ENCODE data around the gene ZNF397.

The ZNF397 gene

DNA sequence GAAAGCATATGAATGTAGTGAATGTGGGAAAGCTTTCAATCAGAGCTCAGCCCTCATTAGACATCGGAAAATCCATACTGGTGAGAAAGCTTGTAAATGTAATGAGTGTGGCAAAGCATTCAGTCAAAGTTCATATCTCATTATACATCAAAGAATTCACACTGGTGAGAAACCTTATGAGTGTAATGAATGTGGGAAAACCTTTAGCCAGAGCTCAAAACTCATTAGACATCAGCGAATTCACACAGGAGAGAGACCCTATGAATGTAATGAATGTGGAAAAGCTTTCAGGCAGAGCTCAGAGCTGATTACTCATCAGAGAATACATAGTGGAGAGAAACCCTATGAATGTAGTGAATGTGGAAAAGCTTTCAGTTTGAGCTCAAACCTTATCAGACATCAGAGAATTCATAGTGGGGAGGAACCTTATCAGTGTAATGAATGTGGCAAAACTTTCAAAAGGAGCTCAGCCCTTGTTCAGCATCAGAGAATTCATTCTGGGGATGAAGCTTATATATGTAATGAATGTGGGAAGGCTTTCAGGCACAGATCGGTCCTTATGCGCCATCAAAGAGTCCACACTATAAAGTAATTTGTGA, 5.0 kb downstream of the ZNF397 start:
- in situ Hi-C loops (cut with MboI; ENCODE audit: low sequenced_read_pairs), result no loop called here

DNA sequence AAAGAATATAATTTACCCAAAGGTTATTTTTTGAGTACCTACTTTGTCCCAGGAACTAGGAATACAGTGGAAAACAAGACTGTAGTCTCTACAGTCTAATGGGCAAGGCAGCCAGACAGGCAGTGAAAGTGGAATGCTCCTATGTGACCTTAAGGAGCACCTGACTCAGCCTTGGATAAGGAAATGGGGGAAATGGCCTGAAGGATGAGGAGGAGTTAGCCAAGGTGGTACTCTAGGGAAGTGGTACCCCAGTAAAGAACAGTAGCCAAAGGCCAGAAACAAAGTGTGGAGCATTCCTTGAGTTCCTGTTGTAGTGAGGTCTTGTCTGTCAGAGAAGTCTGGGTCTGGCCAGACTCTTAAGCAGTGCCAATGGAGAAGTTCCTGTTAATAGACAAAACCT, 6.0 kb downstream of the ZNF397 start:
- in situ Hi-C loops (cut with MboI; ENCODE audit: low sequenced_read_pairs), result no loop called here

GRCh38 chr18:35247412-35248249, 6.8 kb downstream of the ZNF397 start:
- in situ Hi-C loops (cut with MboI; ENCODE audit: low sequenced_read_pairs), result no loop called here

DNA sequence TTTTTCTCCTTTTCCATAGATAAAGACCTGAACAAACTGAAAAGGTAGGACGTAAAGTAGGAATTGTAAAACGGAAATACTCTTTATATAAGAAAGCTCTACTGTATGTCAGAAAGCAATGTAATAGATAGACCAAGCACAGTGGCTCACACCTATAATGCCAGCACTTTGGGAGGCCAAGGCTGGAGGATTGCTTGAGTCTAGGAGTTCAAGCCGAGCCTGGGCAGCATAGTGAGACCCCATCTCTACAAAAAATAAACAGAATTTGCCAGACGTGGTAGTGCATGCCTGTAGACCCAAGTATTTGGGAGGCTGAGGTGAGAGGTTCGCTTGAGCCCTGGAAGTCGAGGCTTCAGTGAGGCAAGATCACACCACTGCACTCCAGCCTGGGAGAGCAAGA, 7.6 kb downstream of the ZNF397 start:
- in situ Hi-C loops (cut with MboI; ENCODE audit: low sequenced_read_pairs), result no loop called here

- in situ Hi-C loops (cut with MboI; ENCODE audit: low sequenced_read_pairs), result no loop called here
Observed at GRCh38 chr18:35252466-35252865, 11.6 kb downstream of the ZNF397 start.

DNA sequence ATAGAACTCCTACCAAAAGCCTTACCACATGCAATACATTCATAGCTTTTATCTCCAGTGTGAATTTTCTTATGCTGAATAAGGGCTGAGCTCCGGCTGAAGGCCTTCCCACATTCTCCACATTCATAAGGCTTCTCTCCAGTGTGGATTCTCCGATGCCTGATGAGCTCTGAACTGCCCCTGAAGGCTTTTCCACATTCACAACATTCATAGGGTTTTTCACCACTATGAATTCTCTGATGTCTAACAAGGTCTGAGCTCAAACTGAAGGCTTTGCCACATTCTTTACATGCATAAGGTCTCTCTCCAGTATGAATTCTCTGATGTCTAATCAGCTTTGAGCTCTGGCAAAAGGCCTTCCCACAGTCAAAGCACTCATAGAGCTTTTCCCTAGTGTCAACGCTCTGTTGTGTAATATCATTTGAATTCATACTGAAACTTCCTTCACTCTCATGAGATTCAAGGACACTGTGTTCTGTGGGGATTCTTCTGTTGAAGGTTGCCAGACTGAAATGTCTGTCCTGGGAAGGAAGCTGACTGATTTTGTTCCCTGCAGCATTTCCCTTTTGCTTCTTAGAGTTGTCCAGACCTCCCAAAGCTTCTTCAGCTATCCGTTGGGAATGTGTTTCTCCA, 12.9 kb downstream of the ZNF397 start:
- in situ Hi-C loops (cut with MboI; ENCODE audit: low sequenced_read_pairs), result no loop called here

GRCh38 chr18:35256947-35257346, 16.1 kb downstream of the ZNF397 start:
- in situ Hi-C loops (cut with MboI; ENCODE audit: low sequenced_read_pairs), result no loop called here

DNA sequence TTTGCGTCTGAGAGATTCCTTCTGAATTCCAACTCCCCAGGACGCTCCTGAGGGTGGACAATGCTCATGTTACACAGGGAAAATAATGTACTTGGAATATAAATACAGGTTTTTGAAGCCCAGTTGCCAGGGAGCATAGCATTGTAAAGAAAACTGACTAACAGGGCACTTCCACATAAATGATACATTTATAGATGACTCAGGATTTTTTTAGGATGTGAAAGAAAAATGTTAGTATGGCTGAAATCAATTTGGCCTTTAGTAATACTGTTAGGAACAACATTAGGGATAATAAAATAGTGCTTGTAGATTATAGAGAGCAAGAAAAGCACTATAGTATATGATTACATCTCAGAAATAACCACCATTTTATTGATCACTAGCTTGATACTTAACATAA, 23.6 kb downstream of the ZNF397 start:
- in situ Hi-C loops (cut with MboI; ENCODE audit: low sequenced_read_pairs), result no loop called here

- in situ Hi-C loops (cut with MboI; ENCODE audit: low sequenced_read_pairs), result no loop called here
Observed at GRCh38 chr18:35267161-35267651, 26.4 kb downstream of the ZNF397 start.

DNA sequence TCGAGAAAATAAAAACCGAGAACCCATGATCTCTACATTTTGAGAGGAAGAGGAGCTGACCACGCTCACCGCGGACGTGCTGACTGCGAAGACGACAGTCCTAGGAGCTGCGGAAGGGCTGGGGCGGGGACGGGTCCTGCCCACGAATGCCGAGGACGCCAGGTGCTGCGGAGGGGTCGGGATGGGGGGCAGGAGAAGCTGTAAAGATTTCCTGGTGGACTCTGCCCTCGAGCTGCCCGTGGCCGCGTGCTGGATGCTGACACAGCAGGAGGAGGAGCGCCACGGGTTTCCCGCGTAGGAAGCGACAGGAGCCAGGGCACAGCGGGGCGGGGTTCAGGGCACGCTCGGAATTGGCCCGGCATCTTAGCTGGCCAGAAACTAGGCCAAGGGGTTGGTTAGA, 27.0 kb downstream of the ZNF397 start:
- in situ Hi-C loops (cut with MboI; ENCODE audit: low sequenced_read_pairs), result no loop called here

DNA sequence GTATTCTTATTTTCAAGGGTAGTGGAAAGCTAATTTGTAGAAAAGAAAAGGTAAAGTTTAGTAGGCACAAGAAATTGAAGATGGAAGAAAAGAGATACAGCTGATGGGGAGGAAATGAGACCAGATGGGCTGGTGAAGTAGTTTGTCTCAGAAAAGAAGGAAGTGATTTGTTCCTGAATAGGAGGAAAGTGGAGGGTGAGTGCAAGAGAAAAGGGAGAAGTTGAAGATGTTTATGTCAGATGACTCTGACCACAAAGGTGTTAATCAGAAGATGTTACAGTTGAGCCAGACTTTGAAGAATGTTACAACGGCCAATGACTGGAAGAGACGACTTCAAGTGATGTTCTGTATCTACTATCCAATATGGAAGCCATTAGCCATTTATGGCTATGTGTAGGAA, 28.0 kb downstream of the ZNF397 start:
- in situ Hi-C loops (cut with MboI; ENCODE audit: low sequenced_read_pairs), result no loop called here

GRCh38 chr18:35271656-35272055, 30.8 kb downstream of the ZNF397 start:
- in situ Hi-C loops (cut with MboI; ENCODE audit: low sequenced_read_pairs), result no loop called here

DNA sequence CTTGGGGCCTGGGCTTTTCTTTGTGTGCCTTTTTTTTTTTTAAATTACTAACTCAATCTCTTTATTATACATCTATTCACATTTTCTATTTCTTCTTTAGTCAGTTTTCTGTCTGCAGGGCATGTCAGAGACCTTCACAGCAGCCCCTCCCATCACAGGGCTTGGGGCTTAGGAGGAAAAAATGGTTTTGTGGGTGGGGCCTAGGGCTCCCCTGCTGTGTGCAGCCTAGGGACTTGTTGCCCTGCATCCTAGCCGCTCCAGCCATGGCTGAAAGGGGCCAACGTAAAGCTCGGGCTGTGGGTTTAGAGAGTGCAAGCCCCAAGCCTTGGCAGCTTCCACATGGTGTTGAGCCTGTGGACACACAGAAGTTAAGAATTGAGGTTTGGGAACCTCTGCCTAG, 35.4 kb downstream of the ZNF397 start:
- in situ Hi-C loops (cut with MboI; ENCODE audit: low sequenced_read_pairs), result no loop called here

DNA sequence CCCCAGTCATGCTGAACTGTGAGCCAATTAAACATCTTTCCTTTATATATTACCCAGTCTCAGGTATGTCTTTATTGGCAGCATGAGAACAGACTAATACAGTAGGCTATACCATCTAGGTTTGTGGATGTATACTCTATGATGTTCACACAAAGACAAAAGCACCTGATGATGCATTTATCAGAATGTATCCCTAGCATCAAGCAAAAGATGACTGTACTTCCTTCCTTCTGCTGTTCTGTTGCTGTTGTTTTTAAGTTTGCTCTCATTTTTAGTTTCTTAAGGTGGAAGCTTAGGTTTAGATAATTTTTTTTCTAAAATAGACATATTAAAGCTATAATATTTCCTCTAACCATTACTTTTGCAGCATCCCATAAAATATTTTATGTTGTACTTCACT, 36.8 kb downstream of the ZNF397 start:
- in situ Hi-C loops (cut with MboI; ENCODE audit: low sequenced_read_pairs), result no loop called here

DNA sequence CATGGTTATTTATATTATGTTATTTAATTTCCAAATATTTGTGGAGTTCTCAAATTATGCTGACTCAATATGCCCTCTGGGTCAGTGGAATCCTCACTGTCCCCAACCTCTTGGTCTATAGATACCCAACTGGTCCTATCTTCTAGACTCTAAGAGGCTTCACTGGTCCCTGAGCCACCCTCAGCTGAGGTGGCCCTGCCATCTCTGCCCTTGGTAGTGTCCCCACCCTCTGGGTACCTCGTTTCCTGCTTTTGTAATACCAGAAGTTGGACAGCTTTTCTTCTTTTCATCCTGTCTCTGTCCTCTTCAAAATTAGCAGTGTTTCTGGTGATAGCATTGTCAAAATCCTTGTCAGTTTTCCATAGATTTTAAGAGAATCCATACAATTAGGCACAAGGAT, 37.3 kb downstream of the ZNF397 start:
- in situ Hi-C loops (cut with MboI; ENCODE audit: low sequenced_read_pairs), result no loop called here

DNA sequence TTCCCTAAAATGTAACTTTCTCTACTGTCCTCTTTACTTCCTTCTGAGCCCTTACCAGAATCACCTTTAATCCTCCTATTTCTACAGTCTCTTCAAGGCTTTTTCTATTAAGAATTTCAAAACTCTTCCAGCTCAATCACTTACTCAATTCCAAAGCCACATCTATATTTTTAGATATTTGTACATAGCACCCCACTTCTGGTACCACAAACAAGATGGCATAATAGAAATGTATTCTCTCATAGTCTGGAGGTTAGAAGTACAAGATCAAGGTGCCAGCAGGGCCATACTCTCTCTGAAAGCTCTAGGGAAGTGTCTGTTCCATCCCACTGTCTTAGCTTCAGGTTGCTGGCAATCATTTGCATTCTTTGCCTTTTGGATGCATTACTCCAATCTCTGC, 38.1 kb downstream of the ZNF397 start:
- in situ Hi-C loops (cut with MboI; ENCODE audit: low sequenced_read_pairs), result no loop called here

DNA sequence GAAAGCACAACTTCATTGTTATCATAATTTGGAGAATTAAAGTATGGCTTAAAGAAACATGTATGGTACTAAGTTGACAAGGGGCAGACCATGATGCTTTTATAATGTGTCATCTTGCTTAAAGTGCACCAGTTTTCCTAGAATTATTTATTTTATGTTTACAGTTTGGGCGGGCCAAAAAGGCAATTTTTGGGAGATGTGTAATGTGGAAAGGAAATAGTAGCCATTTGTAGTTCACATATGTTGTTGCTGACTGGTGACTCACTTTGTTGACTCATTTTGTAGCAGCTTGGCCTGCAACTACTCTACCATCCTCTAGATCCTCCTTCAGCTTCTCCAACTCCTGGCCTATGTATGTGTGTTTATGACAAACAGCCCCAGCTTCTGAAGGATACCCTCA, 41.5 kb downstream of the ZNF397 start:
- in situ Hi-C loops (cut with MboI; ENCODE audit: low sequenced_read_pairs), result no loop called here

DNA sequence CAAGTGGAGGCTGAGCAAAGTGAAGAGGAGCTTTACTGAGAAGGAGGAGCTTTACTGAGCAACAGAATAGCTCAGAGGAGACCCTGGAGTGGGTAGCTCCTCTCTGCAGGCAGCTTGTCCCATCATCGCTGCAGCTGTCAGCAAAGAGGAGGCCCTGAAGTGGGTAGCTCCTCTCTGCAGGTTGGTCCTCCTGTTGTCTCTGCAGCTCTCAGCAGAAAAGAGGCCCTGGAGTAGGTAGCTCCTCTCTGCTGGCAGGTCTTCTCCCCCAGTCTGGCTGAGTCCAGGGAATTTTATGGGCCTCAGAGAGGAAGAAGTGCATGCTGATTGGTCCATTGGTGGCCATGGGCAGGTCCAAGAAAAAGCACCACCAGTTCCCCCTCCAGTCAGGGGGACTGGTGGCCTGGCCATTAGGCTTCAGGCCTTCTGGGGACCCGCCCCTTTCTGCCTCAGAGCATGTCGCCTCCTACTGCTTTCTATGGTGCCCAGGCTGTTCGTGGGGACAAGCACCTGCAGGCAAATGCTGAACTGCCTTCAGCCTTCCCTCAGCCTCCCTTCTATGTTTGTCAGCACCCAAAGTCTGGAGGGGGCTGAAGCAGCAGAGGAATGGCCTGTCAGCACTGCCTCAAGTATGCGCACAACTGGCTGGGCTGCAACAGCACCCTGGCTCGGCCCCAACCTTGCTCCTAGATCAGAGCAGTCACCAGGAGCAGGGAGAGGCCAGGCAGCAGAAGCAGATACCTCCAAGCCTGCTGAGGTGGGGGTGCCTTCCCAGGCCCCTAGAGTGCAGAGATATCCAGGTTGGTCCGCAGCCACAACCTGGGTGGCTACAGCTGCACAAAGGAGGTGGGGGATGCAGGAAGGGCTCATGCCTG, 43.3 kb downstream of the ZNF397 start:
- in situ Hi-C loops (cut with MboI; ENCODE audit: low sequenced_read_pairs), result no loop called here

- in situ Hi-C loops (cut with MboI; ENCODE audit: low sequenced_read_pairs), result no loop called here
Observed at GRCh38 chr18:35284841-35285240, 44.0 kb downstream of the ZNF397 start.

- in situ Hi-C loops (cut with MboI; ENCODE audit: low sequenced_read_pairs), result no loop called here
Observed at GRCh38 chr18:35289293-35289692, 48.5 kb downstream of the ZNF397 start.

DNA sequence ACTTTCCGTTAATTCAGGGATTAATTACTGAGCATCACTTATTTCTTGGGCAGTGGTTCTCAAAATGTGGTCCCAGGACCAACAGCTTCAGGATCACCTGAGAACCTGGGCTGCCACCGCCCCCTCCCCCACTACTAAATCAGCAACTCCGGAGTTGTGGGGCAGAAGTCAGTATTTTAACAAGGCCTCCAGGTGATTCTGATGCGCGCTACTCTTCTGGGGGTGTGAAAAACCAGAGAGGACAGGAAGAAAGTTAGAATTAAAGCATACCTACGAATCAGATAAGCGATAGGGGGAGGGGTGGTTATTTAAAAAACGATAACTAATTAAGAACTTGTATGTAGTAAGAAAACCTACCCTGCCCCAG, 48.9 kb downstream of the ZNF397 start:
- in situ Hi-C loops (cut with MboI; ENCODE audit: low sequenced_read_pairs), result no loop called here
